ENCODE measurements around the gene TSPOAP1. TPM values are rescaled to one million over a fixed set of nuclear protein-coding genes. Genes with fewer than 3 reads are reported as not detected.

The TSPOAP1 gene
- total RNA-seq, 1 experiment from 2014 or later, result 6.0 TPM

DNA sequence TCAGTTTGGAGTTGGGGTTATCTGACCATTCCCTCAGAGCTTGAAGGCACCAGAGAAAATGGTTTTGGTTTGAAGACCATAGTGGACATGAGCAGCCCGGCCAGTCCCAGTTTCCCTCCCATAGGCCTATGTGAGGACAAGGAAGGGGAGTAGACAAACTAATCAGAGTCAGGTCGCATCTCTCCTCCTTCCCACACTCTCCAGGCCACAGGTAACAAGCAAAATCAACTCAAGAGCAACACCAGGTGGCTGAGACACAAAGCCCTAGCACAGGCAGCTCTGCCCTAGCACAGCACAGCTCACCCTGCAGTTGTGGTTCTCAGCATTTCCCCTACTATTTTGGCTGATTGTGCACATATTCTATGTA lies 16.2 kb upstream of the TSPOAP1 start:
- POLR2A ChIA-PET, result interaction anchor here (0.6 to 1.2 kb wide), 2 partner anchors 16 to 73 kb away, joined by 4 read pairs; partner anchors contain the start of gene RNF43
- H3K27me3 ChIP-seq (replicated peaks; ENCODE audit: control insufficient read depth, insufficient read depth, low read length), result no peaks in the 10 kb centered on the region
- H3K9me3 Mint-ChIP-seq (ENCODE audit: unreplicated experiment), result no peaks in the 10 kb centered on the region
- peaks cover 96% of the 10 kb centered on the region for H3K36me3 Mint-ChIP-seq (ENCODE audit: insufficient read depth, unreplicated experiment)
- H3K4me1 Mint-ChIP-seq (ENCODE audit: low read depth, unreplicated experiment), result no peaks in the 10 kb centered on the region
- H3K4me3 Mint-ChIP-seq (ENCODE audit: unreplicated experiment), result no peak overlapping the region
- H3K27me3 Mint-ChIP-seq (ENCODE audit: insufficient read depth, unreplicated experiment), result no peaks in the 10 kb centered on the region
- DNase-seq, result no peak
- CTCF ChIA-PET, result interaction anchor here (1.1 to 1.4 kb wide), 2 partner anchors 27 to 73 kb away, joined by 5 read pairs; partner anchors contain the start of gene RNF43
- H3K4me1 ChIP-seq, result no peaks in the 10 kb centered on the region
- BruUV-seq (replicated peaks), result no TSS peak
- H3K36me3 ChIP-seq (ENCODE audit: control insufficient read depth, insufficient read depth, low read length), result peaks cover 10% of the 10 kb centered on the region
- H3K27ac Mint-ChIP-seq (ENCODE audit: unreplicated experiment), result no peak overlapping the region
- no peaks in the 10 kb centered on the region for H3K9me3 ChIP-seq
- no peak overlapping the region for H3K4me3 ChIP-seq (ENCODE audit: low read depth, low read length)
- TF ChIP-seq, protein P1, sequence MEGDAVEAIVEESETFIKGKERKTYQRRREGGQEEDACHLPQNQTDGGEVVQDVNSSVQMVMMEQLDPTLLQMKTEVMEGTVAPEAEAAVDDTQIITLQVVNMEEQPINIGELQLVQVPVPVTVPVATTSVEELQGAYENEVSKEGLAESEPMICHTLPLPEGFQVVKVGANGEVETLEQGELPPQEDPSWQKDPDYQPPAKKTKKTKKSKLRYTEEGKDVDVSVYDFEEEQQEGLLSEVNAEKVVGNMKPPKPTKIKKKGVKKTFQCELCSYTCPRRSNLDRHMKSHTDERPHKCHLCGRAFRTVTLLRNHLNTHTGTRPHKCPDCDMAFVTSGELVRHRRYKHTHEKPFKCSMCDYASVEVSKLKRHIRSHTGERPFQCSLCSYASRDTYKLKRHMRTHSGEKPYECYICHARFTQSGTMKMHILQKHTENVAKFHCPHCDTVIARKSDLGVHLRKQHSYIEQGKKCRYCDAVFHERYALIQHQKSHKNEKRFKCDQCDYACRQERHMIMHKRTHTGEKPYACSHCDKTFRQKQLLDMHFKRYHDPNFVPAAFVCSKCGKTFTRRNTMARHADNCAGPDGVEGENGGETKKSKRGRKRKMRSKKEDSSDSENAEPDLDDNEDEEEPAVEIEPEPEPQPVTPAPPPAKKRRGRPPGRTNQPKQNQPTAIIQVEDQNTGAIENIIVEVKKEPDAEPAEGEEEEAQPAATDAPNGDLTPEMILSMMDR (IDR thresholded peaks at IDR 0.05; ENCODE audit: insufficient read depth in 1 of 2, low read depth in 1 of 2, low read length in 1 of 2, severe bottlenecking in 1 of 2, unreplicated experiment in 1 of 2), result no peak
- intact Hi-C loops (cut with micrococcal nuclease; ENCODE audit: unreplicated experiment), result no loop called here

- TF ChIP-seq, protein P1 (IDR thresholded peaks at IDR 0.05; ENCODE audit: insufficient read depth in 1 of 2, low read depth in 1 of 2, low read length in 1 of 2, severe bottlenecking in 1 of 2, unreplicated experiment in 1 of 2), result no peak
- ChIA-PET POLR2A (interaction anchor here (0.6 to 1.2 kb wide), 3 partner anchors 8 to 73 kb away, joined by 4 to 5 read pairs (median 4); partner anchors contain the start of genes RNF43 and SUPT4H1), CTCF (interaction anchor here (1.1 to 1.4 kb wide), 2 partner anchors 27 to 73 kb away, joined by 5 read pairs; partner anchors contain the start of gene RNF43)
- H3K27me3 Mint-ChIP-seq (ENCODE audit: insufficient read depth, unreplicated experiment), result no peaks in the 10 kb centered on the region
- no peaks in the 10 kb centered on the region for H3K9me3 ChIP-seq
- no peak overlapping the region for H3K4me3 ChIP-seq (ENCODE audit: low read depth, low read length)
- H3K9me3 Mint-ChIP-seq (ENCODE audit: unreplicated experiment), result no peaks in the 10 kb centered on the region
- no TSS peak for BruUV-seq (replicated peaks)
- H3K4me1 ChIP-seq, result peaks cover 2% of the 10 kb centered on the region; the same call in 1 of the 2 replicates
- no peaks in the 10 kb centered on the region for H3K4me1 Mint-ChIP-seq (ENCODE audit: low read depth, unreplicated experiment)
- intact Hi-C loops (cut with micrococcal nuclease; ENCODE audit: unreplicated experiment), result no loop called here
- H3K36me3 ChIP-seq (ENCODE audit: control insufficient read depth, insufficient read depth, low read length), result peaks cover 9% of the 10 kb centered on the region
- H3K36me3 Mint-ChIP-seq (ENCODE audit: insufficient read depth, unreplicated experiment), result peaks cover 94% of the 10 kb centered on the region
- H3K27me3 ChIP-seq (replicated peaks; ENCODE audit: control insufficient read depth, insufficient read depth, low read length), result no peaks in the 10 kb centered on the region
- DNase-seq, result no peak
- no peak overlapping the region for H3K27ac Mint-ChIP-seq (ENCODE audit: unreplicated experiment)
- H3K4me3 Mint-ChIP-seq (ENCODE audit: unreplicated experiment), result no peak overlapping the region
Observed at GRCh38 chr17:58344047-58344790, 15.6 kb upstream of the TSPOAP1 start.

DNA sequence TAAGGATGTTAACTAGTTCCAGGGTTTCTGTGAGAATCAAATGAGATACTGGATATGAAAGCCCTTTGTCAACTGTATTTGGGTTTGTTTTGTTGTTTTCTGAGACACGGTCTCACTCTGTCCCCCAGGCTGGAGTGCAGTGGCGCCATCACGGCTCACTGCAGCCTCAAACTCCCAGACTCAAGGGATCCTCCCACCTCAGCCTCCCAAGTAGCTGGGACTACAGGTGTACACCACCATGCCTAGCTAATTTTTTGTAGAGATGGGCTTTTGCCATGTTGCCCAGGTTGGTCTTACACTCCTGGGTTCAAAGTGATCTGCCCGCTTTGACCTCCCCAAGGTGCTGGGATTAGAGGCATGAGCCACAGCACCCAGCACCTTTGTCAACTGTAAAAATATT lies 14.5 kb upstream of the TSPOAP1 start:
- no peaks in the 10 kb centered on the region for H3K9me3 ChIP-seq
- Mint-ChIP-seq H3K27ac (ENCODE audit: unreplicated experiment) (no peak overlapping the region), H3K27me3 (ENCODE audit: insufficient read depth, unreplicated experiment) (no peaks in the 10 kb centered on the region), H3K9me3 (ENCODE audit: unreplicated experiment) (no peaks in the 10 kb centered on the region), H3K36me3 (ENCODE audit: insufficient read depth, unreplicated experiment) (peaks cover 94% of the 10 kb centered on the region), H3K4me3 (ENCODE audit: unreplicated experiment) (no peak overlapping the region), H3K4me1 (ENCODE audit: low read depth, unreplicated experiment) (peaks cover 6% of the 10 kb centered on the region)
- DNase-seq, result no peak
- no peaks in the 10 kb centered on the region for H3K27me3 ChIP-seq (replicated peaks; ENCODE audit: control insufficient read depth, insufficient read depth, low read length)
- no peak overlapping the region for H3K4me3 ChIP-seq (ENCODE audit: low read depth, low read length)
- intact Hi-C loops (cut with micrococcal nuclease; ENCODE audit: unreplicated experiment), result no loop called here
- POLR2A ChIA-PET, result interaction anchor here (0.6 kb wide), 1 partner anchor 16 kb away, joined by 3 read pairs; no protein-coding TSS in a partner anchor
- H3K4me1 ChIP-seq, result peaks cover 11% of the 10 kb centered on the region
- CTCF ChIA-PET, result interaction anchor here (1.6 kb wide), 1 partner anchor 75 kb away, joined by 11 read pairs; the partner anchor contains the start of gene RNF43
- TF ChIP-seq, protein P1 (IDR thresholded peaks at IDR 0.05; ENCODE audit: insufficient read depth in 1 of 2, low read depth in 1 of 2, low read length in 1 of 2, severe bottlenecking in 1 of 2, unreplicated experiment in 1 of 2), result no peak
- H3K36me3 ChIP-seq (ENCODE audit: control insufficient read depth, insufficient read depth, low read length), result peaks cover 9% of the 10 kb centered on the region
- no TSS peak for BruUV-seq (replicated peaks)
